Pericardium fibroblast (primary cell): ENCODE results near the gene SPAST. TPM values are rescaled to one million over a fixed set of nuclear protein-coding genes. Genes with fewer than 3 reads are reported as not detected.

Experiments used
- total RNA-seq: library from RNA; depleted of rRNA; stranded (reverse); fragments of >200 nt; gene quantifications from 2 replicates; pipeline ENCODE4 v1.2.3, GENCODE V29; 2015

SPAST gene, protein sequence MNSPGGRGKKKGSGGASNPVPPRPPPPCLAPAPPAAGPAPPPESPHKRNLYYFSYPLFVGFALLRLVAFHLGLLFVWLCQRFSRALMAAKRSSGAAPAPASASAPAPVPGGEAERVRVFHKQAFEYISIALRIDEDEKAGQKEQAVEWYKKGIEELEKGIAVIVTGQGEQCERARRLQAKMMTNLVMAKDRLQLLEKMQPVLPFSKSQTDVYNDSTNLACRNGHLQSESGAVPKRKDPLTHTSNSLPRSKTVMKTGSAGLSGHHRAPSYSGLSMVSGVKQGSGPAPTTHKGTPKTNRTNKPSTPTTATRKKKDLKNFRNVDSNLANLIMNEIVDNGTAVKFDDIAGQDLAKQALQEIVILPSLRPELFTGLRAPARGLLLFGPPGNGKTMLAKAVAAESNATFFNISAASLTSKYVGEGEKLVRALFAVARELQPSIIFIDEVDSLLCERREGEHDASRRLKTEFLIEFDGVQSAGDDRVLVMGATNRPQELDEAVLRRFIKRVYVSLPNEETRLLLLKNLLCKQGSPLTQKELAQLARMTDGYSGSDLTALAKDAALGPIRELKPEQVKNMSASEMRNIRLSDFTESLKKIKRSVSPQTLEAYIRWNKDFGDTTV
- 10.0 and 16.0 TPM in 2 replicates for total RNA-seq

DNA sequence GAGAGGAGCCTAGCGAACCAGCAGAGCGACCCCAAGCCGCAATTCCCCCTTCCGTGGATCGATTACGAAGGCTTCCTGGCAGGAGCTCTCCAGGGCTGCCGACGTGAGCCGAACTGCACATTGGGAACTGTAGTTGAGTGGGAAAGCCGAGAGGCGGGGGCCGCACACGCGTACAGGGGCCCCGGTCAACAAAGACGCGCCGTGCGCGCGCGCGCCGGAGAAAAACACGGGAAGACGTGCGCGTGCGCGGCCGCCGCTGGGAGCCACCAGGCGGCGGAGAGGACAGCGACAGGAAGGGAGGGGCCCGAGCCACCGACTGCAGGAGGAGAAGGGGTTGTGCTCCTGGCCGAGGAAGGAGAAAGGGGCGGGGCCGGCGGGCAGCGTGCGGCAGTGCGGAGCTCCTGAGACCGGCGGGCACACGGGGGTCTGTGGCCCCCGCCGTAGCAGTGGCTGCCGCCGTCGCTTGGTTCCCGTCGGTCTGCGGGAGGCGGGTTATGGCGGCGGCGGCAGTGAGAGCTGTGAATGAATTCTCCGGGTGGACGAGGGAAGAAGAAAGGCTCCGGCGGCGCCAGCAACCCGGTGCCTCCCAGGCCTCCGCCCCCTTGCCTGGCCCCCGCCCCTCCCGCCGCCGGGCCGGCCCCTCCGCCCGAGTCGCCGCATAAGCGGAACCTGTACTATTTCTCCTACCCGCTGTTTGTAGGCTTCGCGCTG lies at the start of gene SPAST:
Gene SPAST (plus strand): TSS at position 247 of the 711 bp plus-strand sequence. CDS start 276 bp downstream, at position 523.

DNA sequence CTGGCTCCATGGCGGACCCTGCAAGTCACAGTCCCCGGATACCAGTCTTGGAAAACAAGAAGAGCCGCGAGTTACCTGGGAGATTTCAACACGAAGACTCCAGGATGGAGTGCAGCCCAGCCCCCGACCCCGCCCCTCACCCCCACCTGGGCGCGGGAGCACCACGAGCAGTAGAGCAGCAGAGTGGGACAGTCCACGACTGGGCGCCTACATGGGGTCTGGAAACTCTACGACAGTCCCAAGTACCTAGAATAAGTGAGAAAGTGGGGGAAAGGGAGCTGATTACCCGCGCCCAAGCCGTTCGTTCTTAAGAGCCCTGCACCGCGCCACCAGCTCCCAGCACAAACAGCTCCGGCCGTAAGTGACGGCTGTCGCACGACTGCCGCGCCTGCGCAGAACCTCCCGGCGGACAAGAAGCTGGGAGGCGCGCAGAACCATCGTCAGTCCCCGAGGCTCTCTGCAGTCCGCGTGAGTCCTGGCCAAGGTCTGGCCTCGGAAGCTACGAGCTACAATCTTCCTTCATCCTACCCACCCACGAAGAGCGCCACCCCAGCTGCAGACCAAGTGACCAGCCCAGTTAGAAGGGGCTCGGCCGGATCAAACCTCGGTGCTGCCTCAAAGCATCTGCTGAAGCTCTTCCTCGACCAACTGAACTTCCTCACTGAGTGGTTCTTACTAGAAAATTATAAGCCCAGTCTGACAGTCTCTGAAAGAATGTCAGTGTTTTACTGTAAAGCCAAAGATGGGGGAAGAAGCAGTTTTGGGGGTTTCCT lies 23.7 kb upstream of the SPAST start, which contains the start of gene DPY30:
Gene DPY30 (minus strand): TSS at position 359 of the 773 bp plus-strand sequence. CDS start 349 bp downstream, at position 10.

Other genes starting within 250 kb of the SPAST start
- gene MEMO1, start 52.5 kb upstream of the SPAST start, total RNA-seq: 27.2 and 30.7 TPM in 2 replicates
- gene DPY30, start 23.8 kb upstream of the SPAST start, total RNA-seq: 51.3 and 76.3 TPM in 2 replicates
- 15.6 and 23.1 TPM in 2 replicates for gene SLC30A6, start 102.3 kb downstream of the SPAST start, total RNA-seq
- not detected in 2 replicates for gene NLRC4, start 201.3 kb downstream of the SPAST start, total RNA-seq
- gene YIPF4, start 214.3 kb downstream of the SPAST start, total RNA-seq: 15.9 and 31.3 TPM in 2 replicates